Astrocyte (in vitro differentiated cells and primary cell): ENCODE results near the gene GDF2. TPM values are rescaled to one million over a fixed set of nuclear protein-coding genes. Genes with fewer than 3 reads are reported as not detected.
A peak's percentile ranks its signal among the peaks of the same experiment; 100 is the strongest.

Experiments
- DNase-seq: peaks from one replicate; pipeline ENCODE4 v3.0.0-alpha.2; 2010; ENCODE audit warnings: low read depth
- FAIRE-seq: peaks from 2 replicates; lab custom pipeline; 2011; peaks lifted over from hg19 to GRCh38; lab: Jason Lieb, UNC
- H2AFZ ChIP-seq: 2 replicates; pipeline ENCODE4 v1.6.0; 2012; ENCODE audit warnings: low read depth, low read length, inconsistent platforms
- H3K27ac ChIP-seq: 2 replicates; pipeline ENCODE4 v1.5.1; 2011; ENCODE audit warnings: low read depth, low read length, inconsistent platforms
- H3K27me3 ChIP-seq: 2 replicates; pipeline ENCODE4 v1.6.0; 2011; ENCODE audit warnings: low read length, inconsistent platforms; ENCODE audit not compliant: insufficient read depth
- H3K36me3 ChIP-seq: 2 replicates; pipeline ENCODE4 v1.5.1; 2011; ENCODE audit warnings: low read length, inconsistent platforms; ENCODE audit not compliant: insufficient read depth
- H3K4me1 ChIP-seq: 2 replicates; pipeline ENCODE4 v1.5.1; 2011; ENCODE audit warnings: low read length, inconsistent platforms; ENCODE audit not compliant: insufficient read depth
- H3K4me2 ChIP-seq: 2 replicates; pipeline ENCODE4 v1.6.0; 2012; ENCODE audit warnings: low read length, inconsistent platforms
- H3K4me3 ChIP-seq: 2 replicates; pipeline ENCODE4 v1.5.1; 2011; ENCODE audit warnings: low read depth, mild to moderate bottlenecking, low read length, inconsistent platforms; ENCODE audit not compliant: insufficient read depth
- H3K79me2 ChIP-seq: 2 replicates; pipeline ENCODE4 v1.6.0; 2012; ENCODE audit warnings: mild to moderate bottlenecking, low read length, inconsistent platforms; ENCODE audit not compliant: insufficient read depth
- H3K9ac ChIP-seq: 2 replicates; pipeline ENCODE4 v1.6.0; 2012; ENCODE audit warnings: mild to moderate bottlenecking, low read length, inconsistent platforms
- H3K9me3 ChIP-seq: 2 replicates; pipeline ENCODE4 v1.5.1; 2012; ENCODE audit warnings: low read depth, mild to moderate bottlenecking, low read length, inconsistent platforms; ENCODE audit not compliant: insufficient read depth
- H4K20me1 ChIP-seq: 2 replicates; pipeline ENCODE4 v1.6.0; 2012; ENCODE audit warnings: low read length, inconsistent platforms; ENCODE audit not compliant: insufficient read depth
- H3K27ac Mint-ChIP-seq: one replicate; pipeline ENCODE4 v1.8.0; 2021; ENCODE audit warnings: mild to moderate bottlenecking, mixed read lengths; ENCODE audit not compliant: unreplicated experiment
- H3K27me3 Mint-ChIP-seq: one replicate; pipeline ENCODE4 v1.8.0; 2021; ENCODE audit warnings: low read depth, mixed read lengths; ENCODE audit not compliant: unreplicated experiment
- H3K36me3 Mint-ChIP-seq: one replicate; pipeline ENCODE4 v1.8.0; 2021; ENCODE audit warnings: low read depth, mixed read lengths; ENCODE audit not compliant: unreplicated experiment
- H3K4me1 Mint-ChIP-seq: one replicate; pipeline ENCODE4 v1.8.0; 2021; ENCODE audit warnings: low read depth, mixed read lengths; ENCODE audit not compliant: unreplicated experiment
- H3K4me3 Mint-ChIP-seq: one replicate; pipeline ENCODE4 v1.8.0; 2021; ENCODE audit warnings: mild to moderate bottlenecking, moderate library complexity, mixed read lengths; ENCODE audit not compliant: unreplicated experiment
- H3K9me3 Mint-ChIP-seq: one replicate; pipeline ENCODE4 v1.8.0; 2021; ENCODE audit warnings: mild to moderate bottlenecking, mixed read lengths; ENCODE audit not compliant: unreplicated experiment
- CTCF ChIP-seq: IDR thresholded peaks from 2 replicates; pipeline ENCODE4 v1.5.1; 2011; ENCODE audit warnings: low read depth, mild to moderate bottlenecking, inconsistent platforms, low read length, moderate library complexity; ENCODE audit not compliant: insufficient read depth
- EZH2 ChIP-seq: IDR thresholded peaks from 2 replicates; pipeline ENCODE4 v1.6.1; 2012; ENCODE audit warnings: mild to moderate bottlenecking, low read length, inconsistent platforms; ENCODE audit not compliant: insufficient read depth
- total RNA-seq: library from RNA; stranded (reverse); gene quantifications from 2 replicates; pipeline ENCODE4 v1.2.1, GENCODE V29; 2021

Gene GDF2
- total RNA-seq, 1 donor from 2014 or later, result not detected

GRCh38 chr10:47316131-47316530, 6.1 kb upstream of the GDF2 start:
- H3K79me2 ChIP-seq, result no peaks in the 10 kb centered on the region
- no peaks in the 10 kb centered on the region for H3K27me3 ChIP-seq
- no peak overlapping the region for H3K9ac ChIP-seq
- H3K27me3 Mint-ChIP-seq, result peaks cover 48% of the 10 kb centered on the region
- H3K27ac ChIP-seq, result no peak overlapping the region
- FAIRE-seq, result no peak
- no peak for DNase-seq
- no peaks in the 10 kb centered on the region for H3K36me3 Mint-ChIP-seq
- H3K4me1 ChIP-seq, result no peaks in the 10 kb centered on the region
- H3K9me3 ChIP-seq, result no peaks in the 10 kb centered on the region
- H3K4me2 ChIP-seq, result no peak overlapping the region
- no peaks in the 10 kb centered on the region for H3K9me3 Mint-ChIP-seq
- no peak overlapping the region for H3K4me3 ChIP-seq
- no peak overlapping the region for H2AFZ ChIP-seq
- H3K4me3 Mint-ChIP-seq, result no peak overlapping the region
- no peaks in the 10 kb centered on the region for H3K36me3 ChIP-seq
- TF ChIP-seq CTCF, result no peak
- TF ChIP-seq EZH2, result no peak
- H3K27ac Mint-ChIP-seq, result no peak overlapping the region
- no peaks in the 10 kb centered on the region for H4K20me1 ChIP-seq
- H3K4me1 Mint-ChIP-seq, result peaks cover 5% of the 10 kb centered on the region

DNA sequence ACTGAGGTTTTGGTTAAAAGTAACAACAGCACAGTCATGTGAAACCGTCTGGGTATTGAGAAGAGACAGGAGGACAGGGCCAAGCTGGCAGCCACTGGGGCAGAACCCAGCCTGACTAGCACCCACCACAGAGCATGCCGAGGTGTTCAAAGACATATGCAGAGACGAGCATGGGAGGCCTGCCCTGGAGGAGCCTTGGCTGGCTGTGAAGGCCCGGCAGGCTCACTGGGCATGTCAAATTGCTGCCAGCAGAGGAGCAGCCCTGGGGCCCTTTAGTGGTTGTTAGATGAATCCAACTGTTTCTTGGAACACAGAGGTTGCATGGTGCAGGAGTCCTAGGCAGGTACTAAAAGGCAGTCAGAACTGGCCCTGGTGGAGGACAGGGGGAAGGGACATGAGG, 5.0 kb upstream of the GDF2 start:
- Histone ChIP-seq H3K4me1 (no peaks in the 10 kb centered on the region), H3K27me3 (no peaks in the 10 kb centered on the region), H3K9me3 (no peaks in the 10 kb centered on the region), H3K79me2 (no peaks in the 10 kb centered on the region), H3K4me2 (no peak overlapping the region), H4K20me1 (no peaks in the 10 kb centered on the region), H3K4me3 (no peak overlapping the region), H2AFZ (no peak overlapping the region), H3K9ac (no peak overlapping the region), H3K27ac (no peak overlapping the region), H3K36me3 (no peaks in the 10 kb centered on the region)
- DNase-seq, result no peak
- H3K4me1 Mint-ChIP-seq, result no peaks in the 10 kb centered on the region
- H3K27me3 Mint-ChIP-seq, result peaks cover 58% of the 10 kb centered on the region
- FAIRE-seq, result no peak
- H3K36me3 Mint-ChIP-seq, result no peaks in the 10 kb centered on the region
- no peaks in the 10 kb centered on the region for H3K9me3 Mint-ChIP-seq
- H3K4me3 Mint-ChIP-seq, result no peak overlapping the region
- H3K27ac Mint-ChIP-seq, result peak overlapping the region; percentile 24
- no peak for TF ChIP-seq CTCF
- TF ChIP-seq EZH2, result no peak

DNA sequence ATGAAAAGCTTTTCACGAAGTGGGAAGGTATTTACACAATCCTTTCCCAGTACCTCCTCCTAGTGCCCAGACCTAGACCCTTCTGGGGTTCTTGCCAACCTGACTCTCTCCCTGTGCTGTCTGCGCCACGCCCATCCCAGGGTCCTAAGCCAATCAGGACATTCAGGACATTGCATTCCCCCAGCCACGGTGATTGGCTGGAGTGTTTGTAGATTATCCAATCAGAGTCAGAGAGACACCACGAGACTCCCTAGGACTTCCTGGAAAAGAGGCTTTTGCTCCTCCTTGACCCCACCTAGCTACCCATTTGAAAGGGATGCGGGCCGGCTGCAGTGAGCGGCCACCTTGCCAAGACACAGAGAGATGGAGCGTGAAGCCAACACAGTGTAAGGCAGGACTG, 3.5 kb upstream of the GDF2 start:
- Histone ChIP-seq H3K4me1 (no peaks in the 10 kb centered on the region), H4K20me1 (no peaks in the 10 kb centered on the region), H3K27me3 (peaks cover 3% of the 10 kb centered on the region), H3K36me3 (no peaks in the 10 kb centered on the region), H3K9me3 (no peaks in the 10 kb centered on the region), H2AFZ (no peak overlapping the region), H3K4me2 (no peak overlapping the region), H3K27ac (no peak overlapping the region), H3K79me2 (no peaks in the 10 kb centered on the region), H3K9ac (no peak overlapping the region), H3K4me3 (no peak overlapping the region)
- TF ChIP-seq EZH2, result no peak
- no peak for TF ChIP-seq CTCF
- Mint-ChIP-seq H3K27me3 (peaks cover 58% of the 10 kb centered on the region), H3K9me3 (no peaks in the 10 kb centered on the region), H3K4me3 (no peak overlapping the region), H3K27ac (no peak overlapping the region), H3K36me3 (no peaks in the 10 kb centered on the region), H3K4me1 (no peaks in the 10 kb centered on the region)
- no peak for FAIRE-seq
- no peak for DNase-seq
